Central memory CD8-positive, alpha-beta T cell (primary cell): ENCODE results near the gene TARBP2.

Source experiments
- ATAC-seq: fragments of 150-1000 bp; cut with Tn5 transposase; replicated peaks from 2 replicates; pipeline ENCODE4 v1.10.0; 2022; ENCODE audit warnings: mild to moderate bottlenecking, moderate FRiP score, moderate number of reproducible peaks; ENCODE audit not compliant: poor library complexity, severe bottlenecking; ENCODE audit errors: extremely low read depth
- DNase-seq, 2 donors: peaks; one replicate each; pipeline ENCODE4 v3.0.0; 2021; ENCODE audit warnings: low spot score in 2 of 2
- H3K27ac Mint-ChIP-seq: one replicate; pipeline ENCODE4 v1.8.0; 2022; ENCODE audit warnings: low read depth, mild to moderate bottlenecking, moderate library complexity, mixed read lengths
- H3K27me3 Mint-ChIP-seq: one replicate; pipeline ENCODE4 v1.8.0; 2022; ENCODE audit warnings: mixed read lengths
- H3K36me3 Mint-ChIP-seq: one replicate; pipeline ENCODE4 v1.8.0; 2022; ENCODE audit warnings: mild to moderate bottlenecking, moderate library complexity, mixed read lengths; ENCODE audit not compliant: insufficient read depth
- H3K4me1 Mint-ChIP-seq: one replicate; pipeline ENCODE4 v1.8.0; 2022; ENCODE audit warnings: mixed read lengths
- H3K4me3 Mint-ChIP-seq: one replicate; pipeline ENCODE4 v1.8.0; 2022; ENCODE audit warnings: mild to moderate bottlenecking, moderate library complexity, mixed read lengths
- H3K9me3 Mint-ChIP-seq: one replicate; pipeline ENCODE4 v1.8.0; 2022; ENCODE audit warnings: mixed read lengths

TARBP2 gene

GRCh38 chr12:53514628-53515290 is 13.7 kb downstream of the TARBP2 start:
- Mint-ChIP-seq H3K4me1 (no peaks in the 10 kb centered on the region), H3K27ac (no peak overlapping the region), H3K36me3 (peaks cover 39% of the 10 kb centered on the region), H3K4me3 (no peak overlapping the region), H3K27me3 (no peaks in the 10 kb centered on the region), H3K9me3 (no peaks in the 10 kb centered on the region)
- ATAC-seq (no peak), DNase-seq (no peak)

GRCh38 chr12:53515291-53515680 is 14.2 kb downstream of the TARBP2 start:
- Mint-ChIP-seq H3K4me1 (no peaks in the 10 kb centered on the region), H3K27me3 (no peaks in the 10 kb centered on the region), H3K4me3 (no peak overlapping the region), H3K36me3 (peaks cover 41% of the 10 kb centered on the region), H3K27ac (no peak overlapping the region), H3K9me3 (no peaks in the 10 kb centered on the region)
- no peak for DNase-seq
- no peak for ATAC-seq

- no peaks in the 10 kb centered on the region for H3K9me3 Mint-ChIP-seq
- no peak overlapping the region for H3K4me3 Mint-ChIP-seq
- no peaks in the 10 kb centered on the region for H3K4me1 Mint-ChIP-seq
- ATAC-seq (no peak), DNase-seq (no peak)
- no peaks in the 10 kb centered on the region for H3K27me3 Mint-ChIP-seq
- H3K27ac Mint-ChIP-seq: no peak overlapping the region
- H3K36me3 Mint-ChIP-seq: peaks cover 41% of the 10 kb centered on the region
Observed at GRCh38 chr12:53516758-53517455, 15.8 kb downstream of the TARBP2 start.

GRCh38 chr12:53518381-53518780 is 17.3 kb downstream of the TARBP2 start:
- no peak overlapping the region for H3K27ac Mint-ChIP-seq
- H3K9me3 Mint-ChIP-seq: no peaks in the 10 kb centered on the region
- ATAC-seq (no peak), DNase-seq (no peak)
- H3K4me3 Mint-ChIP-seq: no peak overlapping the region
- H3K36me3 Mint-ChIP-seq: peaks cover 47% of the 10 kb centered on the region
- no peaks in the 10 kb centered on the region for H3K27me3 Mint-ChIP-seq
- H3K4me1 Mint-ChIP-seq: no peaks in the 10 kb centered on the region

- Mint-ChIP-seq H3K4me3 (no peak overlapping the region), H3K4me1 (no peaks in the 10 kb centered on the region), H3K36me3 (peaks cover 55% of the 10 kb centered on the region), H3K27me3 (no peaks in the 10 kb centered on the region), H3K9me3 (no peaks in the 10 kb centered on the region), H3K27ac (no peak overlapping the region)
- no peak for DNase-seq
- ATAC-seq: no peak
Observed at GRCh38 chr12:53523131-53523530, 22.0 kb downstream of the TARBP2 start.

GRCh38 chr12:53524476-53524875 is 23.4 kb downstream of the TARBP2 start:
- no peaks in the 10 kb centered on the region for H3K4me1 Mint-ChIP-seq
- H3K4me3 Mint-ChIP-seq: no peak overlapping the region
- H3K27ac Mint-ChIP-seq: no peak overlapping the region
- ATAC-seq (no peak), DNase-seq (no peak)
- H3K27me3 Mint-ChIP-seq: no peaks in the 10 kb centered on the region
- peaks cover 44% of the 10 kb centered on the region for H3K36me3 Mint-ChIP-seq
- H3K9me3 Mint-ChIP-seq: no peaks in the 10 kb centered on the region

GRCh38 chr12:53530061-53530460 is 29.0 kb downstream of the TARBP2 start:
- Mint-ChIP-seq H3K27me3 (no peaks in the 10 kb centered on the region), H3K36me3 (peaks cover 45% of the 10 kb centered on the region), H3K9me3 (no peaks in the 10 kb centered on the region), H3K4me3 (no peak overlapping the region), H3K27ac (no peak overlapping the region), H3K4me1 (no peaks in the 10 kb centered on the region)
- ATAC-seq (no peak), DNase-seq (no peak)

GRCh38 chr12:53530920-53531319 is 29.8 kb downstream of the TARBP2 start:
- ATAC-seq (no peak), DNase-seq (no peak)
- Mint-ChIP-seq H3K9me3 (no peaks in the 10 kb centered on the region), H3K4me1 (no peaks in the 10 kb centered on the region), H3K4me3 (no peak overlapping the region), H3K27ac (no peak overlapping the region), H3K36me3 (peaks cover 46% of the 10 kb centered on the region), H3K27me3 (no peaks in the 10 kb centered on the region)

GRCh38 chr12:53532021-53532420 is 30.9 kb downstream of the TARBP2 start:
- ATAC-seq (no peak), DNase-seq (no peak)
- Mint-ChIP-seq H3K4me3 (no peak overlapping the region), H3K27me3 (no peaks in the 10 kb centered on the region), H3K36me3 (peaks cover 46% of the 10 kb centered on the region), H3K27ac (no peak overlapping the region), H3K4me1 (no peaks in the 10 kb centered on the region), H3K9me3 (no peaks in the 10 kb centered on the region)

GRCh38 chr12:53532524-53533445 is 31.7 kb downstream of the TARBP2 start:
- Mint-ChIP-seq H3K9me3 (no peaks in the 10 kb centered on the region), H3K27me3 (no peaks in the 10 kb centered on the region), H3K4me1 (no peaks in the 10 kb centered on the region), H3K36me3 (peaks cover 48% of the 10 kb centered on the region), H3K27ac (no peak overlapping the region), H3K4me3 (no peak overlapping the region)
- ATAC-seq (no peak), DNase-seq (no peak)

GRCh38 chr12:53533471-53533870 is 32.4 kb downstream of the TARBP2 start:
- Mint-ChIP-seq H3K36me3 (peaks cover 48% of the 10 kb centered on the region), H3K27ac (no peak overlapping the region), H3K27me3 (no peaks in the 10 kb centered on the region), H3K4me3 (no peak overlapping the region), H3K9me3 (no peaks in the 10 kb centered on the region), H3K4me1 (no peaks in the 10 kb centered on the region)
- ATAC-seq (no peak), DNase-seq (no peak)

GRCh38 chr12:53536962-53537361 is 35.9 kb downstream of the TARBP2 start:
- H3K27me3 Mint-ChIP-seq: no peaks in the 10 kb centered on the region
- DNase-seq (no peak), ATAC-seq (no peak)
- H3K36me3 Mint-ChIP-seq: peaks cover 50% of the 10 kb centered on the region
- H3K27ac Mint-ChIP-seq: no peak overlapping the region
- H3K4me3 Mint-ChIP-seq: no peak overlapping the region
- no peaks in the 10 kb centered on the region for H3K4me1 Mint-ChIP-seq
- H3K9me3 Mint-ChIP-seq: no peaks in the 10 kb centered on the region
